ENCODE measurements around the gene GALNT10.
A peak's percentile ranks its signal among the peaks of the same experiment; 100 is the strongest.

GALNT10 gene

GRCh38 chr5:154380263-154380662 lies 189.7 kb downstream of the GALNT10 start:
- no peak for DNase-seq (ENCODE audit: low read depth)

- no peak for DNase-seq (ENCODE audit: low read depth)
Observed at GRCh38 chr5:154384480-154385235, 194.1 kb downstream of the GALNT10 start.

GRCh38 chr5:154385236-154385512 lies 194.6 kb downstream of the GALNT10 start:
- DNase-seq (ENCODE audit: low read depth) = no peak

GRCh38 chr5:154386952-154387629 lies 196.6 kb downstream of the GALNT10 start:
- no peak for DNase-seq (ENCODE audit: low read depth)

GRCh38 chr5:154388842-154389241 lies 198.3 kb downstream of the GALNT10 start:
- no peak for DNase-seq (ENCODE audit: low read depth)

GRCh38 chr5:154390096-154390495 lies 199.6 kb downstream of the GALNT10 start:
- DNase-seq (ENCODE audit: low read depth) = no peak

GRCh38 chr5:154390746-154391359 lies 200.3 kb downstream of the GALNT10 start:
- DNase-seq (ENCODE audit: low read depth) = no peak

- DNase-seq (ENCODE audit: low read depth) = no peak
Observed at GRCh38 chr5:154391788-154392187, 201.3 kb downstream of the GALNT10 start.

- no peak for DNase-seq (ENCODE audit: low read depth)
Observed at GRCh38 chr5:154393850-154394249, 203.3 kb downstream of the GALNT10 start.

- DNase-seq (ENCODE audit: low read depth) = no peak
Observed at GRCh38 chr5:154394307-154394706, 203.8 kb downstream of the GALNT10 start.

- no peak for DNase-seq (ENCODE audit: low read depth)
Observed at GRCh38 chr5:154395407-154396106, 205.0 kb downstream of the GALNT10 start.

GRCh38 chr5:154396128-154396527 lies 205.6 kb downstream of the GALNT10 start:
- DNase-seq (ENCODE audit: low read depth) = no peak

GRCh38 chr5:154397652-154398406 lies 207.3 kb downstream of the GALNT10 start:
- no peak for DNase-seq (ENCODE audit: low read depth)

GRCh38 chr5:154400678-154401077 lies 210.1 kb downstream of the GALNT10 start:
- no peak for DNase-seq (ENCODE audit: low read depth)

- DNase-seq (ENCODE audit: low read depth) = no peak
Observed at GRCh38 chr5:154401355-154401754, 210.8 kb downstream of the GALNT10 start.

- DNase-seq (ENCODE audit: low read depth) = no peak
Observed at GRCh38 chr5:154401931-154402330, 211.4 kb downstream of the GALNT10 start.

- DNase-seq (ENCODE audit: low read depth) = no peak
Observed at GRCh38 chr5:154402611-154403010, 212.1 kb downstream of the GALNT10 start.

- no peak for DNase-seq (ENCODE audit: low read depth)
Observed at GRCh38 chr5:154403234-154403633, 212.7 kb downstream of the GALNT10 start.

GRCh38 chr5:154403776-154404387 lies 213.3 kb downstream of the GALNT10 start:
- DNase-seq (ENCODE audit: low read depth) = no peak

- DNase-seq (ENCODE audit: low read depth) = peak; percentile 12
Observed at GRCh38 chr5:154405078-154405792, 214.7 kb downstream of the GALNT10 start.

GRCh38 chr5:154406231-154406630 lies 215.7 kb downstream of the GALNT10 start:
- DNase-seq (ENCODE audit: low read depth) = no peak

Data from T-helper 22 cell (primary cell).